ENCODE data around the gene MOSPD3.

GRCh38 chr7:100602889-100603725 is 9.2 kb upstream of the MOSPD3 start:
- TF ChIP-seq POLR2AphosphoS5 (IDR thresholded peaks at IDR 0.05; ENCODE audit: insufficient read depth in 1 of 2, low read depth in 1 of 2): peak in 1 of 2 donors; percentile 58
- no peak for TF ChIP-seq CTCF (IDR thresholded peaks at IDR 0.05)
